GM18507 (cell line): ENCODE data around the gene FGD4.

Experiments
- DNase-seq: peaks from one replicate; pipeline ENCODE4 v3.0.0; 2011; ENCODE audit warnings: low read depth; ENCODE audit not compliant: insufficient read length; ENCODE audit errors: extremely low spot score
- FAIRE-seq: peaks from 2 replicates; lab custom pipeline; 2011; peaks lifted over from hg19 to GRCh38; lab: Jason Lieb, UNC

FGD4 gene

DNA sequence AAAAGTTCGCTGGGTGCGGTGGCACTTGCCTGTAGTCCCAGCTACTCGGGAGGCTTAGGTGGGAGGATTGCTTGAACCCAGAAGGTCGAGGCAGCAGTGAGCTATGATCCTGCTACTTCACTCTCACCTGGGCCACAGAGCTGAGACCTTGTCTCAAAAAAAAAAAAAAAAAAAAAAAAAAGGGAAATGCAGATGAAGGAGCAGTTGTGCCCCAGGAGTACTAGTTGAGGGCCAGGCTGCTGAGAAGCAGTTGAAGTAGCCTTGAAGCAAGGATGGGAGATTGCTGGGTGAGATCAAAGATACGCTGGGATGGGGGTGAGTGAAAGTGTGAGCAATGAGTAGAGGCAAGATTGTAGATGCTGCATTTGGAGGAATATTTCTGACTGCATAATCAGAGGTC is 186.3 kb downstream of the FGD4 start:
- no peak for DNase-seq
- FAIRE-seq, result no peak

DNA sequence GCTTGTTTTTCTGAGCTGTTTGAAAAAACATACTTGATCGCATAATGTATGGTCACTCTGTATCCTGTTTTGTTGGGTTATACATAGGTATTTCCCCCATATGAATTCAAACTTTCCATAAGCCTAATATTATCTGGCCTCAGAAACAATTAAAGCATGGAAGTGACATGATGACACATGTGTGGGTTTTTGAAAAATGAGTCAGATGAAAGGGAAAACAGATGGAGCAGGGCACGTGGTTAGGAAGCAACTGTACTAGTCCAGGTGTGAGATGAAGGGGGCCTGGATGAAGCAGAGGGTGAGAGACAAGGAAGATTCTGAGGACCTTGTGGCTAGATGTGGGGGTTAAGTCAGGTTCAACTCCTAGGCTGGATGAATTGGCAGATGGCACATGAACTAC is 187.0 kb downstream of the FGD4 start:
- no peak for FAIRE-seq
- DNase-seq, result no peak

GRCh38 chr12:32587581-32588495 is 188.5 kb downstream of the FGD4 start:
- no peak for FAIRE-seq
- no peak for DNase-seq

DNA sequence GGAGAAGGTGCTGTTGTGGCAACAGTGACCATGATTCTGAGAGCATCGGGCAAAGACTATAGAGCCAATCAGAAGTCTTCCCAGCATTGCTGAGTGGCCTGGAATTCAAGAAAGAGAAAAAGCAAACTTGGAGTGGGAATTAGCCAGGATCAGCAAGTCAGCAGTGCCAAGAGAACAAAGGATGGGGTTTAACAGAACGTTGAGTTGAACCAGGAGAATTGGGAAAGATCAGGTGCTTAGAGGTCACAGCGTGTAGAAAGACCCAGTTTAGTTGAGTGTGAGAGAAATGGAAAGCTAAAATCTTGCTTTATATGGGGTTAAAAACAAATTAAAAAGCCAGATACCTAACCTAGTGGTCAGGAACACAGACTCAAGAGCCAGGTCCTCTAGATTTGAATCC is 189.2 kb downstream of the FGD4 start:
- FAIRE-seq, result no peak
- DNase-seq, result no peak

- FAIRE-seq (no peak), DNase-seq (no peak)
Measured at GRCh38 chr12:32589165-32589865, 190.0 kb downstream of the FGD4 start.

GRCh38 chr12:32595251-32595650 is 195.9 kb downstream of the FGD4 start:
- DNase-seq (no peak), FAIRE-seq (no peak)

- no peak for FAIRE-seq
- DNase-seq, result no peak
Measured at GRCh38 chr12:32596030-32596429, 196.7 kb downstream of the FGD4 start.

- FAIRE-seq (no peak), DNase-seq (no peak)
Measured at GRCh38 chr12:32598688-32599087, 199.3 kb downstream of the FGD4 start.

GRCh38 chr12:32600681-32601080 is 201.3 kb downstream of the FGD4 start:
- DNase-seq, result no peak
- FAIRE-seq, result no peak

DNA sequence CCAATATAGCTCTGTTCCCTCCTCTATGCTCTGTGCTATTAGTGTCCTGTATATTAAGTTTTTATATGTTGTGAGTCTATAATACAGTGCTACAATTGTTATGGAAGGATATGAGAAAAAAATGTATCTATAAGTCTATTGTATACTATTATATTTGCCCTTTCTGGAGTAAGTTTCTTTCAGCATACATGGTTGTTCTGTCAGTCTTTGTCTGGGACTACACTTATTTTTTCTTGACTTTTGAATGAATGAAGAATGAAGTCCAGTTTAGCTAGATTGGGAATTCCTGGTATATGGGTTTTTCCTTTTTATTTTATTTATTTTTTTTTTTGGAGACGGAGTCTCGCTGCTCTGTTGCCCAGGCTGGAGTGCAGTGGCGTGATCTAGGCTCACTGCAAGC is 203.7 kb downstream of the FGD4 start:
- DNase-seq (no peak), FAIRE-seq (no peak)

GRCh38 chr12:32603858-32604257 is 204.5 kb downstream of the FGD4 start:
- no peak for FAIRE-seq
- no peak for DNase-seq

- no peak for DNase-seq
- no peak for FAIRE-seq
Measured at GRCh38 chr12:32604565-32604964, 205.2 kb downstream of the FGD4 start.

- FAIRE-seq (no peak), DNase-seq (no peak)
Measured at GRCh38 chr12:32605326-32606095, 206.2 kb downstream of the FGD4 start.

GRCh38 chr12:32606443-32606842 is 207.1 kb downstream of the FGD4 start:
- DNase-seq, result no peak
- FAIRE-seq, result no peak

DNA sequence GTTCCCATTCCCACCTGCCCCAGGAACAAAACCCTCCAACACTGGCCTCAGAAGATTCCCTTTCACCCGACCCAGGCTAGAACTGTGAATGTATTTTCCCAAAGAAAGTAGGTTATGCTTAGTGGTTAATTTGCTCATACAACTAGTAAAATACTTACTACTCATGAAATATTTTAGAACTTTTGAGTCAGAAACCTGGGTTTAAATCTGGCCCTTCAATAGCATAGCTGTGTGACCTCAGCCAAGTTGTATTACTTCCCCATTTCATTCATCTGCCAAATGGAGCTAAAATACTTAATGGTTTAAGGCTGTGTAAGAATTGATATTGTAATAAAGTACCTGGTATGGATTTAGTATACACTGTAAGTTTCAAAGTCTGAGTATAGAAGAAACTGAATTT is 210.6 kb downstream of the FGD4 start:
- FAIRE-seq, result no peak

GRCh38 chr12:32611986-32612385 is 212.6 kb downstream of the FGD4 start:
- DNase-seq (no peak), FAIRE-seq (no peak)

More for the DNA sequence above, 210.6 kb downstream of the FGD4 start:
- no peak for DNase-seq

GRCh38 chr12:32612658-32613614 is 213.6 kb downstream of the FGD4 start:
- no peak for FAIRE-seq
- DNase-seq, result no peak

DNA sequence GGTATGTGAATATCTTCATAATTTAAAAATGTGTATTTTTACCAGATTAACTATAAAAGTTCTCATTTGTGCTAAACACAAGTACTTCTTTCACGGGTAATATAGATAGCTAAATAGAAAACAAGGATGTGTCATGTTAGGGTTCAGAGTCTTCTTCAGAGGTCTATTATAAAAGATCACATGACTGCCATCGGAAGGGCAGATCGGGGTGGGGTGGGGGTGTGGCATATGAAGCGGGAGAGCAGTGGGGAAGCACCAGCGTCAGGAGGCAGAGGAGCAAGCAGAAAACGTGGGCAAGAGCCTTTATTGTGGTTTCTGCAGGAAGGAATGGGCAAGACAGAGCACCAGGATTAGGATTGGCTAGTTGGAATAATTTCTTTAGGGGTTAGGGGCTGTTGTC is 216.1 kb downstream of the FGD4 start:
- FAIRE-seq (no peak), DNase-seq (no peak)

DNA sequence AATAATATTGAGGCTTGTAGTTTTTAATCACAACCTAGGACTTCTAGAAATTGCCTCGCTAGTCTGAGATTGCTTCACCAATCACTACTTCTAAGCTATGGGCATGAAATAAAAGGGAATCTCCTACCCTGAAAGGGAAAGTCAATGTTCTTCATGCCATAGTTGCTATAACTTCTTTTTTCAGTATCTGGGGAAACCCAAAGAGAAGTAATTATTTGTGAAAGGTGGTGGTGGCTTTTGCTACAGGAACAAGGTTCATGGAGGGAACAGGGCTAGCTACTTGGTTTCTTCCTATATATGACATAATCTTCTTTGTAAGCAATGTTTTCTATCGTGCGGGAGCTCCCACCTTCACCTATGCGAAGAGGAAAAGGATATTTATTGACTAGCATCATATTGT is 218.2 kb downstream of the FGD4 start:
- DNase-seq (no peak), FAIRE-seq (no peak)
